NCI-H510A (cell line): Measurements from ENCODE around the gene LSM11.
"Not testable (repeated sequence)": the region's sequence is repeated elsewhere in the genome, so short reads cannot be mapped to it uniquely, and the experiment has no call there.

Experiments
- DNase-seq: peaks from one replicate; lab custom pipeline; 2025; lab: John Stamatoyannopoulos, UW

The LSM11 gene

GRCh38 chr5:157743163-157744050 lies at the start of gene LSM11:
Gene LSM11 (plus strand): TSS chr5:157743712. CDS start chr5:157743751, 39 bp downstream.
- peak; percentile 59 for DNase-seq

GRCh38 chr5:157693816-157694215 lies 49.7 kb upstream of the LSM11 start:
- DNase-seq: not testable (repeated sequence)

GRCh38 chr5:157696154-157696553 lies 47.4 kb upstream of the LSM11 start:
- DNase-seq: not testable (repeated sequence)

- DNase-seq: not testable (repeated sequence)
Observed at GRCh38 chr5:157698674-157699073, 44.8 kb upstream of the LSM11 start.

GRCh38 chr5:157703736-157704135 lies 39.8 kb upstream of the LSM11 start:
- no peak for DNase-seq

- no peak for DNase-seq
Observed at GRCh38 chr5:157708866-157709265, 34.6 kb upstream of the LSM11 start.

GRCh38 chr5:157709346-157709745 lies 34.2 kb upstream of the LSM11 start:
- DNase-seq: no peak

GRCh38 chr5:157710431-157710830 lies 33.1 kb upstream of the LSM11 start:
- no peak for DNase-seq

- no peak for DNase-seq
Observed at GRCh38 chr5:157710882-157711281, 32.6 kb upstream of the LSM11 start.

- DNase-seq: no peak
Observed at GRCh38 chr5:157713830-157714595, 29.5 kb upstream of the LSM11 start.

GRCh38 chr5:157714596-157714864 lies 29.0 kb upstream of the LSM11 start:
- no peak for DNase-seq

GRCh38 chr5:157718519-157718918 lies 25.0 kb upstream of the LSM11 start:
- DNase-seq: no peak

GRCh38 chr5:157719245-157719644 lies 24.3 kb upstream of the LSM11 start:
- DNase-seq: no peak

- no peak for DNase-seq
Observed at GRCh38 chr5:157721159-157721558, 22.4 kb upstream of the LSM11 start.

GRCh38 chr5:157722895-157723294 lies 20.6 kb upstream of the LSM11 start:
- not testable (repeated sequence) for DNase-seq

- not testable (repeated sequence) for DNase-seq
Observed at GRCh38 chr5:157726607-157727006, 16.9 kb upstream of the LSM11 start.

- DNase-seq: not testable (repeated sequence)
Observed at GRCh38 chr5:157727858-157728257, 15.7 kb upstream of the LSM11 start.

- no peak for DNase-seq
Observed at GRCh38 chr5:157729858-157730257, 13.7 kb upstream of the LSM11 start.

- DNase-seq: no peak
Observed at GRCh38 chr5:157730900-157731271, 12.6 kb upstream of the LSM11 start.

GRCh38 chr5:157731272-157732129 lies 12.0 kb upstream of the LSM11 start, which contains the start of gene THG1L:
Gene THG1L (plus strand): TSS chr5:157731420. CDS start chr5:157731441, 21 bp downstream.
- peak; percentile 91 for DNase-seq

- DNase-seq: no peak
Observed at GRCh38 chr5:157732130-157732514, 11.4 kb upstream of the LSM11 start.

GRCh38 chr5:157732596-157733262 lies 10.8 kb upstream of the LSM11 start:
- DNase-seq: no peak
